SIG-M5 treated with dmso at 0.1 percent for 504 hours (cell line): ENCODE results near the gene RAPGEF2.
"Not testable (repeated sequence)": the region's sequence is repeated elsewhere in the genome, so short reads cannot be mapped to it uniquely, and the experiment has no call there.

ENCODE experiments used
- DNase-seq: peaks from one replicate; lab custom pipeline; 2025; ENCODE audit not compliant: unreplicated experiment; lab: John Stamatoyannopoulos, UW

Gene RAPGEF2, protein sequence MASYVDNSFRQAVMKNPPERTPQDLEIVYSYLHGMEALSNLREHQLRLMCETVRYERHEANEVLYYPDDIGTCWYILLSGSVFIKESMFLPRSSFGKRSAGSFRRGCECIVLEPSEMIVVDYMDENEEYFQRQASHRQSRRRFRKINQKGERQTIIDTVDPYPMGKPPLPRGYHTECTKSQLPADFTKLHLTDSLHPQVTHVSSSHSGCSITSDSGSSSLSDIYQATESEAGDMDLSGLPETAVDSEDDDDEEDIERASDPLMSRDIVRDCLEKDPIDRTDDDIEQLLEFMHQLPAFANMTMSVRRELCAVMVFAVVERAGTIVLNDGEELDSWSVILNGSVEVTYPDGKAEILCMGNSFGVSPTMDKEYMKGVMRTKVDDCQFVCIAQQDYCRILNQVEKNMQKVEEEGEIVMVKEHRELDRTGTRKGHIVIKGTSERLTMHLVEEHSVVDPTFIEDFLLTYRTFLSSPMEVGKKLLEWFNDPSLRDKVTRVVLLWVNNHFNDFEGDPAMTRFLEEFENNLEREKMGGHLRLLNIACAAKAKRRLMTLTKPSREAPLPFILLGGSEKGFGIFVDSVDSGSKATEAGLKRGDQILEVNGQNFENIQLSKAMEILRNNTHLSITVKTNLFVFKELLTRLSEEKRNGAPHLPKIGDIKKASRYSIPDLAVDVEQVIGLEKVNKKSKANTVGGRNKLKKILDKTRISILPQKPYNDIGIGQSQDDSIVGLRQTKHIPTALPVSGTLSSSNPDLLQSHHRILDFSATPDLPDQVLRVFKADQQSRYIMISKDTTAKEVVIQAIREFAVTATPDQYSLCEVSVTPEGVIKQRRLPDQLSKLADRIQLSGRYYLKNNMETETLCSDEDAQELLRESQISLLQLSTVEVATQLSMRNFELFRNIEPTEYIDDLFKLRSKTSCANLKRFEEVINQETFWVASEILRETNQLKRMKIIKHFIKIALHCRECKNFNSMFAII (N-terminal part only)

GRCh38 chr4:159102622-159103383 is at the start of gene RAPGEF2:
TSS of gene RAPGEF2 (plus strand) at chr4:159103079. CDS start at chr4:159104163, 1,084 bp downstream.
- DNase-seq: peak; percentile 91

- DNase-seq: no peak
These were observed 47.0 kb upstream of the RAPGEF2 start for GRCh38 chr4:159055833-159056232.

DNA sequence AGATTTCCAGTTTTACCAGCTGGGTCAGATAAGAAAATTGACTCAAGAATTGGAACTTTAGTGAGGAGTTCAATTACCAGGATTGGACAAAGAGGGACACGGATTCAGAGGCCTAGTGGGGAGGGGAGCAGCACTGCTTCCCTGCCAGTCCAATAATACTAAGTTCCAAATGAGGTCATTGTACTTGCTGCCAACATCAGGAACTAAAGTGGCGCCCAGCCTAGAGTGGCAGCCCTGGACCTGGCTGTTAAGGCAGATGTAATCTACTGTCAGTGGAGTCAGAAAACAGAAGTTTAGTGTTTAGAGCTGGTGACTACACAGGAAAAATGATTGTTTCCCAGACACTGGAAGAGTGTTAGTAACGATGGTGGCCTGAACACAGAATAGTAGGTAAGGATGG is 42.7 kb upstream of the RAPGEF2 start:
- no peak for DNase-seq

DNA sequence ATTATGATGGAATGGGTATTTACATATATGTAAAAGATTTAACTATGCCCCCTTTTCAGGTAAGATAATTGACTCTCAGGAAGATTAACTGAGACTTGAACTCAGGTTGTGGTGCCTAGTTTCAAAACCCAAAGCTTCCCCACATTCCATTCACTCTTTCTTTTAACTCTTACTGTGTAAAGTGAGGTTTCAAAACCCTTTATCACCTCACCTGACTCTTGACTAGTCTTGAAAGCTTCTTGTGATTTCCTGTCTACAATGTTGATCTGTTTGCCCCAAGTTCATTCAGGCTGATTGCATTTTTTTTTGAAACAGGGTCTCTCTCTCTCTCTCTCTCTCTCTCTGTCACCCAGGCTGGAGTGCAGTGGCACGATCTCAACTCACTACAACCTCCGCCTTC is 40.5 kb upstream of the RAPGEF2 start:
- no peak for DNase-seq

DNA sequence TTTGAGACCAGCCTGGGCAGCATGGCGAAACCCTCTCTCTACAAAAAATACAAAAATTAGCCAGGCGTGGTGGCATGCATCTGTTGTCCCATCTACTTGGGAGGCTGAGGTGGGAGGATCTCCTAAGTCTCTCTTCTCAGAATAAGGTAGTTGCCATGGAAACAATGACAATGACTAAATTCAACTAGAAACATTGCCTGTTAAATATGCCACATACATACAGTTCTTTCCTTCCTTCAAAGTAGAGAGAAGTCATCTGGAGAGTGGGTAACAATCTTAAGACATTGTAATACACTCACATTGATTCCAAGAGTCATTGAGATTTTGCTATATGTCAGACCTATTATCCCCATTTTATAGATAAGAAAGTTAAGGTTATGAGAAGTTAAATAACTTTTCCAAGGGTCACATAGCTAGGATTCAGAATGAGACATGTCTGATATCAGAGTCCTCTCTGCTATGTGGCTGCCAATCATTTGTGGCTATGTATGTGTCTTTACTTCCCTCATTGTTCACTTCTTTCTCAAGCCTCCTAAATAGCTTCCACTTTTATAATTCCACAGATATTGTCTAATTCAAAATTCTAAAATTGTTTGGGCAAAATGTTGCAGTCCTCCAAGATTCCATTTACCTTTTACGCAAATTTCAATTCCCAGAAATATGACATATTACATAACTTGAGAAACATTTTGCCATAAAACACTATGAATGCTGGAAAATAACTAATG is 37.2 kb upstream of the RAPGEF2 start:
- no peak for DNase-seq

GRCh38 chr4:159068139-159068538 is 34.7 kb upstream of the RAPGEF2 start:
- DNase-seq: not testable (repeated sequence)

DNA sequence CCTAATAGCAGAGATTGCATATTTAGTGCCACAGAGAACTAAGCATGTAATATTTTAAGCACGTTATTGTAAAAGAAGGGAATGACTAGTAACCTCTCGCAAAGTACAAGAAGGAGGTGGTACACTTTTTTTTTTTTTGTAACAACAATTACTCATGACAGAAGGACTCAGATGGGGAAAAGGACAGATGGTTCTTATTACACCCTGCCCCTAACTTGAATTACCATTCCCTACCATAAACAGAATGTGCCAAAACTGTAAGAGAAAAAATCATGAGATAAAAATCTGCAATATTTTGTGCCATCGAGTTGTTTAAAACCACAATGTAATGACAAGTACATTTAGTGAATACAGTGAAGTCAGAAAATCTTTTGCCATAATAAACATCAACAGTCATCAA is 33.0 kb upstream of the RAPGEF2 start:
- DNase-seq: no peak

DNA sequence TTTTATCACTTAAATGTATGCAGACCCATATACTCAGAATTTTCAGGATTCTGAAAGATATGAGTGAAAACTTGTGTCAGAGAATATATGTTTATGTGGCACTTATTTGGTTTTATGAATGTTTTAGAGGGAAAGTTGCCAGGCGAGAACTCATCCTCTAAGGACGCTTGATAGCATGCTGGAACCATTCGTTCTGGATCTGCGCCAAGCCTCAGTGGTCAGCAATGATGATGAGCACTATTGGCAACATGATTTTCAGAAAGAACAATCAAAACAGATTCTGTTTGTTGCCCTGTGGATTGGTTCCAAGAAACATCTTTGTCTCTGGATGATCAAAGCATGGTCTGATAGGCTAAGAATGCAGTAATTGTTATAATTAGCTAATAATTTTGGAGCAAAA is 32.1 kb upstream of the RAPGEF2 start:
- no peak for DNase-seq

GRCh38 chr4:159071178-159071968 is 31.5 kb upstream of the RAPGEF2 start:
- DNase-seq: no peak

DNA sequence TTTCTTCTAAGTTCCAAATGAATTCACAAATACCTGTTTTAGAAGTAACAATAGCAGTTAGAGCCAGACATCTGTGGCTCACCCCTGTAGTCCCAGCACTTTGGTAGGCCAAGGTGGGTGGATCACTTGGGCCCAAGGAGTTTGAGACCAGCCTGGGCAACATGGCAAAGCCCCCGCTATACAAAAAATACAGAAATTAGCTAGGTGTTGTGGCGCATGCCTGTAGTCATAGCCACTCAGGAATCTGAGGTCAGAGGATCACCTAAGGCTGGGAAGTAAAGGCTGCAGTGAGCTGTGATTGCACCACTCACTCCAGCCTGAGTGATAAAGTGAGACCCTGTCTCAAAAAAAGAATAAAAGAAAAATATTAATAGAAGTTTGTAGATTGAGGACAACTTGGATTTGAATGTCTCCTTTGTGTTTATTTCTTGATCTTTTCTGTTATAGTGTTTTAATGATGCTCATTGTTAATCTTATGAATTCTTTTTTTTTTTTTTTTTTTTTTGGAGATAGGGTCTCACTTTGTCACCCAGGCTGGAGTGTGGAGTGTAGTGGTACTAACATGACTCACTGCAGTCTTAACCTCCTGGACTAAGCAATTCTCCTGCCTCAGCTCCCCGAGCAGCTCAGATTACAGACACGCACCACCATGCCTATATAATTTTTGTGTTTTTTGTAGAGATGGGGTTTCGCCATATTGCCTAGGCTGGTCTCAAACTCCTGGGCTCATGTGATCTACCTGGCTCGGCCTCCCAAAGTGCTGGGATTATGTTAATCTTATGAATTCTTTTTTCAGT is 30.7 kb upstream of the RAPGEF2 start:
- DNase-seq: no peak

DNA sequence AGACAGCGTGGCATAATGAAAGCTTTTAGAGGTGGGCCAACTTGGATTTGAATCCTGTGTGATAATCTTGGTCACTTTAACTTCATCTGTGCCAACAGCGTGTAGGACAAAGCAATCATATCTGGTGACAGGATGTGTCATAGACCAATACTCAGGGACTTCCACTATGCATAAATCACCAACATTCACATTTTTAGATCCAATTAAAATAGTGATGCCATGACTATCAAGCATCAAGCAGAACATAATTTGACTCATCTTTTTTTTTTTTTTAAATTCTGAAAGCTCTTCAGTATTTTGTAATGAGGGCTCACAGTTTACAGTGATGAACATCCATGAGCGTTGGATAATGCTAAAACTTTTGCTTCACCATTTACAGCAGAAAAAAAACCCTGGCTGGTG is 27.3 kb upstream of the RAPGEF2 start:
- DNase-seq: no peak

DNA sequence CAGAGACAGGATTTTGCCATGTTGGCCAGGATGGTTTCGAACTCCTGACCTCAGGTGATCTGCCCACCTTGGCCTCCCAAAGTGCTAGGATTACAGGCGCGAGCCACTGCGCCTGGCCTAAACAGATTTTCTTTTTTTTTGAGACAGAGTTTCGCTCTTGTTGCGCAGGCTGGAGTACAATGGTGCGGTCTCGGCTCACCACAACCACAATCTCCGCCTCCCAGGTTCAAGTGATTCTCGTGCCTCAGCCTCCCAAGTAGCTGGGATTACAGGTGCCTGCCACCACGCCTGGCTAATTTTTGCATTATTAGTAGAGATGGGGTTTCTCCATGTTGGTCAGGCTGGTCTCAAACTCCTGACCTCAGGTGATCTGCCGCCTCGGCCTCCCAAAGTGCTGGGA is 25.9 kb upstream of the RAPGEF2 start:
- DNase-seq: not testable (repeated sequence)

DNA sequence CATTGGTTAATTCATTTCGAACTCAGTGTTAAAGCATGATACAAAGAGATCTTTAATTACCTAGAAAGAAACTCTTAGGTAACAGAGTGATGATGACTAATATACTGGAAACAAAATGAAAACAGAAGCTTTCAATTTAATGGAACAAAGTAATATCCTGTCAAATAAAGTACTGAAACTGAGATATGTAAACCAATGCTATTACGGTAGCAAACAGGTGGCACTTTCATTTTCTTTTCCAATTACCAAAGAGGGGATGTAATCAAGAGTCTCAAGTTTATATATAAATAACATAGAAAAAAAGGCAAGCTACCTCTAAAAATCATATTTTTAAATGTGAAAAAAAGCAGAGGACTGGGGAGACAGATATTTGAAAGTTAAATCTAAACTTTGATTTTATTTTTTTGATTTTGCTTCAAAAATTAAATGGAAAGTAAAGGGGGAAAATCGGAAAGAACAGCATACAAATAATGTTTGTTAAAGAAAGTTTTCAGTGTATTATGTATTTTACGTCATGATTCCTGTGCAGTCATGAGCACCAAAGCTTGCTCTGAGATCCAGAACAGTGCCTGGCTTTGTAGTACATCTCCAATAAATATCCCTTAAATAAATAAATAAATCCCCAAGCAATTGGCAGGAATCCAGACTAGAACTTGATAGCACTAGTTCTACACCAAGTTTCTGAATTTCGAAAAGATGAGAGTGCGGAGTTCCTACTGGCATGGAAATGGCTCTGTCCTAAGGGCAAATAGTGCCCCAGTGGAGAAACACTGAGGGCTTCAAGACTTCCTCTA is 25.0 kb upstream of the RAPGEF2 start:
- no peak for DNase-seq

GRCh38 chr4:159079074-159079473 is 23.8 kb upstream of the RAPGEF2 start:
- no peak for DNase-seq

DNA sequence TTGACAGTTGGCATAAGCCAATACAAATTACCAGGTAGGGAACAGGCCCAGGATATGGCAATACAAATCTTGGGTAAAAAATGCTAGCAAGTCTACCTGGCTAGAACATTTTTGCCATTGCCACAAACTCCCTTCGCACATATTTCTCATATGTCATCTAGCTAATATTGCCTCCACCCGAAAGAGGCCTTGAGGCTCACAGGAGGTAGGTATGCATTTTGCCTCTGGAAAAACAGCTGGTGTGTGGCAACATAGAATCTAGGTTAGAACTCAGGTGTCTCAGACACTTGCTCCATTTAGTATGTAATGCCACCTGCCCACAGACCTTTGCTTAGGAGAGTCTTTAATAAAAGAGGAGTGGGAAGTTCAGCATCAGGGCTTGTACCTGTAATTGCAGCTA is 16.3 kb upstream of the RAPGEF2 start:
- no peak for DNase-seq

GRCh38 chr4:159090255-159090654 is 12.6 kb upstream of the RAPGEF2 start:
- DNase-seq: no peak

GRCh38 chr4:159094156-159094555 is 8.7 kb upstream of the RAPGEF2 start:
- DNase-seq: not testable (repeated sequence)

DNA sequence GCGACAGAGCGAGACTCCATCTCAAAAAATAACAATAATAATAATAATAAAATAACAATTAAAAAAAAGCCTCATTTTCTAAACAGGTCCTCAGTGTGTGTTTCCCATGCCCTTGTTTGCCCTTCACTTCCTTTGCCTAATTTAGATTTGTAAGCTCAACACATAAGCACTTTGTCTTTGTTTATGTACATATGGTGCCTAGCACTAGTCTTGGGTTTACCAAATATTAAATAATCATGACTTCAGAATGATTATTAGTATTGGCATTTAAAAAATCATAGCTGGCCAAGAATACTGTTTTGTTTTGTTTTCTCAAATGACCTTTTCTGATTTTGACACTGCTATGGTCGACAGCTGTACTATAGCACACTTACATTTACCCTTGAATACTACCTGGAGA is 6.4 kb upstream of the RAPGEF2 start:
- no peak for DNase-seq
